Prostate gland (tissue), 2 donors: ENCODE measurements around the gene PAQR5.

ENCODE experiments used
- CTCF ChIP-seq, 4 experiments: fragments of 200-600 bp in 2 of 4; fragments of 450-650 bp in 2 of 4; sonication (generic) in 2 of 4; IDR thresholded peaks; 1 replicate in 3 of 4; 2 replicates in 1 of 4; pipeline ENCODE4 v1.5.1; 2016 to 2019; ENCODE audit warnings: antibody characterized with exemption in 4 of 4, mild to moderate bottlenecking in 2 of 4, moderate library complexity in 2 of 4
- POLR2AphosphoS5 ChIP-seq: sonication (generic); formaldehyde crosslinking; IDR thresholded peaks from one replicate; pipeline ENCODE4 v1.6.1; 2017; ENCODE audit warnings: antibody characterized with exemption

- TF ChIP-seq CTCF (IDR thresholded peaks at IDR 0.05) (no peak), POLR2AphosphoS5 (no peak)
These were observed 106.4 kb downstream of the PAQR5 start for GRCh38 chr15:69405110-69405509.
